ENCODE results near the gene MGLL.

Gene MGLL

GRCh38 chr3:127780536-127781400 is 41.5 kb downstream of the MGLL start:
- no peak for DNase-seq (ENCODE audit: low read depth)

GRCh38 chr3:127779747-127780146 is 42.6 kb downstream of the MGLL start:
- H3K4me3 ChIP-seq (ENCODE audit: control insufficient read depth, low read depth, low read length) = no peak overlapping the region
- DNase-seq (ENCODE audit: low read depth) = no peak
- TF ChIP-seq CTCF (conservative IDR thresholded peaks at IDR 0.05; ENCODE audit: control insufficient read depth, insufficient read depth, low read depth, low read length) = no peak

More at GRCh38 chr3:127780536-127781400, 41.5 kb downstream of the MGLL start:
- TF ChIP-seq CTCF (conservative IDR thresholded peaks at IDR 0.05; ENCODE audit: control insufficient read depth, insufficient read depth, low read depth, low read length) = no peak
- H3K4me3 ChIP-seq (ENCODE audit: control insufficient read depth, low read depth, low read length) = no peak overlapping the region

GRCh38 chr3:127777921-127778656 is 44.2 kb downstream of the MGLL start:
- no peak for DNase-seq (ENCODE audit: low read depth)
- no peak overlapping the region for H3K4me3 ChIP-seq (ENCODE audit: control insufficient read depth, low read depth, low read length)
- TF ChIP-seq CTCF (conservative IDR thresholded peaks at IDR 0.05; ENCODE audit: control insufficient read depth, insufficient read depth, low read depth, low read length) = no peak

GRCh38 chr3:127777332-127777731 is 45.0 kb downstream of the MGLL start:
- H3K4me3 ChIP-seq (ENCODE audit: control insufficient read depth, low read depth, low read length) = no peak overlapping the region
- TF ChIP-seq CTCF (conservative IDR thresholded peaks at IDR 0.05; ENCODE audit: control insufficient read depth, insufficient read depth, low read depth, low read length) = no peak

GRCh38 chr3:127776347-127776746 is 46.0 kb downstream of the MGLL start:
- H3K4me3 ChIP-seq (ENCODE audit: control insufficient read depth, low read depth, low read length) = no peak overlapping the region
- no peak for DNase-seq (ENCODE audit: low read depth)
- no peak for TF ChIP-seq CTCF (conservative IDR thresholded peaks at IDR 0.05; ENCODE audit: control insufficient read depth, insufficient read depth, low read depth, low read length)

More at GRCh38 chr3:127777332-127777731, 45.0 kb downstream of the MGLL start:
- DNase-seq (ENCODE audit: low read depth) = no peak

- H3K4me3 ChIP-seq (ENCODE audit: control insufficient read depth, low read depth, low read length) = no peak overlapping the region
- no peak for TF ChIP-seq CTCF (conservative IDR thresholded peaks at IDR 0.05; ENCODE audit: control insufficient read depth, insufficient read depth, low read depth, low read length)
- peak; percentile 80 for DNase-seq (ENCODE audit: low read depth)
Observed at GRCh38 chr3:127775398-127776109, 46.8 kb downstream of the MGLL start.
